Posterior vena cava (tissue), 2 donors: ENCODE measurements around the gene CD4. TPM values are rescaled to one million over a fixed set of nuclear protein-coding genes. Genes with fewer than 3 reads are reported as not detected.

Source experiments
- DNase-seq: peaks from one replicate; pipeline ENCODE4 v3.0.0-alpha.2; 2020; ENCODE audit warnings: low spot score
- intact Hi-C, 2 donors: fragments of 100-400 bp; cut with DNase I; formaldehyde crosslinking; loops; one replicate each; pipeline versions ENCODE4 v1.14.1 to v1.14.2; 2022 to 2023
- total RNA-seq, 2 donors: library from RNA; stranded (reverse); fragmentation: NEBNext Ultra II Directional; extraction: Animal tissue kit (Norgen Biotek cat#: 25700); gene quantifications; one replicate each; pipeline ENCODE4 v1.2.1, GENCODE V29; 2021
- donor health status: DM: yes; HTN: yes; CAD: no.
- donor health status: DM: yes; HTN: yes; CAD: no.

Gene CD4
- total RNA-seq, 2 donors from 2014 or later: 12.9 to 36.0 TPM

DNA sequence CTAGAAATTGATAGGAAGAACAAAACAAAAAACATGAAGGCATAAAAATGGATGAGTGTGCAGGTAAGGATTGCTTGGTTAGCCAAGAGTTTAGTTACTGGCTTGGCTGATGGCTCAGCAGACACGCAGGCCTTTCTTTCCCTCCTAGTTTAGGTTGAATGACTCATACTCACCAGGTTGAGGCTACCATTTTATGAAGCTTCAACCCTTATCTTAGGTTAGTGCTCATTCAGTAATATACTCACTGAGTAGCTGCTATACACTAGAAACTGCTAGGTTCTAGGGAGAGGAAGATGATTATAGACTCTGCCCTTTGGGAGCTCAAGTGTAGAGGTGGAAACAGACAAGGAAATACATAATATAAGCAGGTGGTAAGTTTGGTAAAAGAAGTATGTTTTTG, 44.9 kb downstream of the CD4 start:
- no peak for DNase-seq
- intact Hi-C loops: no loop called here

DNA sequence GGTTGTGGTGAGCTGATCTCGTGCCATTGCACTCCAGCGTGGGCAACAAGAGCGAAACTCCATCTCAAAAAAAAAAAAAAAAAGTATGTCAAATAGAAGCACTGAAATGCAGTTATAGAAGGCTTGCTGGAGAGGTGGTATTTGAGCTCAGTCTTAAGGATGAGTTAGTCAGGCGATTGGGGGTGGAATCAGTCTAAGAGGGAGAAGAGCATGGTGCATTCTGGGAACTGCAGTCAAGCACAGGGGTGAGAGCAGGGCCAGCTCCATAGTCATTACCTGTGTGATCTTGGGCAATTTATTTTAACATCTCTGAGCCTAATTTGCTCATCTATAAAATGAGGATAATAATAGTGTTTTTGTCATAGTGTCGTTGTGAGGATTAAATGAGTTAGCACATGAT, 45.5 kb downstream of the CD4 start:
- intact Hi-C loops: loop anchor here in 1 of 2 donors (5.0 kb wide), 1 partner anchor 73 kb away; no protein-coding TSS in a partner anchor
- DNase-seq: no peak

DNA sequence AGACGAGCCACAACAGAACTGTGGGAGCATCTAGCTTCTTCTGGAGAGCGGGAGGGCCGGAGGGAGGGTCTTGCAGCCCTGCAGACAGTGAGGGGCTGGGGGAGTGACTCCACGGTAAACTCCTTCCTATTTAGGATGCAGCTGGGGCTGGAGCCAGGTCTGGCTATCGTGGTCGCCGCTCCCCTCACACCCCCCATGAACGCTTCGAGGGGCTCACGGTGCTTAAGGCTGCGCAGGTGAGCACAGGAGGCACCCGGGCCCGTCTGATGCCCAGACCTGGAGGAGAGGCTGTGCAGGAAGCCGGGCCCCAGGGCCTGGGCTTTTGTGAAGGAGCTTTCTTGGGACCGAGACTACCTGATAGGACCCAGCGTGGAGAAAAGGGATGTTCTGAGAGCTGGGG, 47.5 kb downstream of the CD4 start:
- no peak for DNase-seq

DNA sequence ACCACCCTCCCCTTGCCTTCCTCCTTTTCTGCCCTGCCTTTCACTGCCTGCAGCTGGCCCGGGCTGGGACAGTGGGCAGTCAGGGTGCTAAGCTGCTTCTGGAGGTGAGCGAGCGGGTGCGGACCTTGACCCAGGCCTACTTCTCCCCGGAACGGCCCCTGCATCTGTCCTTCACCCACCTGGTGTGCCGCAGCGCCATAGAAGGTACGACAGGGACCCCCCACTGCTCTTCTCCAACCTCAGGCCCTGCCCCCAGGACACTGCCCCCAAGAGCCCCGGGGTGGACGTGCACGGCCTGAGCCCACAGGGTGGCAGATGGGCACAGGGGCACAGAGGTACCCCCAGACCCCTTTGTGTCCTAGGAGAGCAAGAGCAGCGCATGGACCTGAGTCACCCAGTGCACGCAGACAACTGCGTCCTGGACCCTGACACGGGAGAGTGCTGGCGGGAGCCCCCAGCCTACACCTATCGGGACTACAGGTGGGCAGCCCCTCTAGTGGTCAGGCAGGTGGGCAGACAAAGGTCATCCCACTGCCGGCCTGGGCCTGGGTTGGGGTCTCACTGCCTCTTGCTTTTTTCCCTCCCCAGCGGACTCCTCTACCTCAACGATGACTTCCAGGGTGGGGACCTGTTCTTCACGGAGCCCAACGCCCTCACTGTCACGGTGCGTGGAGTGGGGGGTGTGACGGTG, 48.2 kb downstream of the CD4 start:
- DNase-seq: no peak
- intact Hi-C loops: loop anchor here in 1 of 2 donors (5.0 kb wide), 1 partner anchor 75 kb away; no protein-coding TSS in a partner anchor

More for the DNA sequence above, 47.5 kb downstream of the CD4 start:
- intact Hi-C loops: loop anchor here in 1 of 2 donors (5.0 kb wide), 1 partner anchor 75 kb away; no protein-coding TSS in a partner anchor

DNA sequence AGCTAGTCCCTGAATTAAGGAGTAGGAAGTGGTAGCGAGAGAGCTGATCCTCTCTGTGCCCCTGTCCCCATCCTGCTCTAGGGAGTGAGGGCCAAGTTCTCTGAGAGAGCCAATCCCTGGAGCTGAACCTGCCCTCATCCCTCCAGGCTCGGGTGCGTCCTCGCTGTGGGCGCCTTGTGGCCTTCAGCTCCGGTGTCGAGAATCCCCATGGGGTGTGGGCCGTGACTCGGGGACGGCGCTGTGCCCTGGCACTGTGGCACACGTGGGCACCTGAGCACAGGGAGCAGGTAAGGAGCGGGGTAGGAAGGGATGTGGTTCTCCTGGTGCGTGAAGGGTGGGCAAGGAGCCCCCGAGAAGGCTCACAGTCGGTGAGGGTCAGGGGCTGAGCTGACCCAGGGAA, 49.5 kb downstream of the CD4 start:
- DNase-seq: no peak
- intact Hi-C loops: loop anchor here in 1 of 2 donors (5.0 kb wide), 1 partner anchor 77 kb away; no protein-coding TSS in a partner anchor

DNA sequence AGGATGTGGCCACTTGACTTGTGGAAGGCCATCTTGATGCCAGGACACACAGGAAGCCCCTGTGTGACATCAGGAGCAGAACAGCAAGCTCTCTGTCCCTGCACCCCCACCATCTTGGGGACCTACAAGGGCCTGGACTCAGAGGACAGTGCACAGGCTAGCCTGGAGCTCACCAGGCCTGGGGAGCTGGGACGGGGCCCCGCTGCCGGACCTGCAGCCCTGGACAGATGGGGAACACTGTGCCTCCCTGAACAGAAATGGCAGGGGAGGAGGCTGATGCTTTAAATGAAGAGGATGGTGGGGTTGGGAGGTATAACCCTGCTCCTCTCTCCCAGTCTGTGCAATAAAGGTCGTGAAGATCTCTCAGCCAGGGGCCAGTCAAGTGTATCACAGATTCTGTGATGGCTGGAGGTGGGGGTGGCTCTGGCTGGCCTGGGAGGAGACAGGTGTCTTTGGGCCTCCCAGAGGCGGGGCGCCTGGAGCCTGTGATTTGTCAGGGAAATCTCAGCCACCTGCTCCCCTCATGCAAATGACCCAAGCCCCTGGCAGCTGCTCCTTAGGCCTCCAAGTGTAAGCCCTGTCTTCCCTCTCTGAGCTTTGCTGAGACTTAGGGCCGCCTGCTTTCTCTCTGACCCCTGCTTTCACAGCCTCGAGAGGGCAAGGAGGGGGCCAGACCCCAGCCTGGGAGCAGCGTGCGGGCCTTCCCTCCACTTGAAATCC, 50.3 kb downstream of the CD4 start:
- DNase-seq: no peak
- intact Hi-C loops: loop anchor here in 1 of 2 donors (5.0 kb wide), 1 partner anchor 77 kb away; no protein-coding TSS in a partner anchor

DNA sequence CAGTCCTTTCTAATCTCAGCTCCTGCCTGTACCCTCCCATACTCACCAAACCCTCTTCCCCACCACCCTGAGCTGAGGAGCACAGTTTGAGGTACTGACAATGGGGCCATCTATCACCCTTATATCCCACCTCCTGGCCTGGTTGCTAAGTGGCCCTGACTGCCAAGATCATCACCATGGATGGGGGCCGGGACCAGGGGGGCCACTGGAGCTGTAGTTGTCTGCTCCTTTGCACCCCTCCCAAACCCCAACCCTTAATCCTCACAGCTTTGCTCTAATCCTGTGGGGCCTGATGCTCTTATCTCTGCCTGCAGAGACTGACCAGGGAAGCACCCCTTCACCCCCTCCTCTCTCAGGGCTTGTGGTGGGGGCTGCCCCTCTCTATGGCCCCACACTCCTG, 51.0 kb downstream of the CD4 start:
- DNase-seq: no peak
- intact Hi-C loops: no loop called here

DNA sequence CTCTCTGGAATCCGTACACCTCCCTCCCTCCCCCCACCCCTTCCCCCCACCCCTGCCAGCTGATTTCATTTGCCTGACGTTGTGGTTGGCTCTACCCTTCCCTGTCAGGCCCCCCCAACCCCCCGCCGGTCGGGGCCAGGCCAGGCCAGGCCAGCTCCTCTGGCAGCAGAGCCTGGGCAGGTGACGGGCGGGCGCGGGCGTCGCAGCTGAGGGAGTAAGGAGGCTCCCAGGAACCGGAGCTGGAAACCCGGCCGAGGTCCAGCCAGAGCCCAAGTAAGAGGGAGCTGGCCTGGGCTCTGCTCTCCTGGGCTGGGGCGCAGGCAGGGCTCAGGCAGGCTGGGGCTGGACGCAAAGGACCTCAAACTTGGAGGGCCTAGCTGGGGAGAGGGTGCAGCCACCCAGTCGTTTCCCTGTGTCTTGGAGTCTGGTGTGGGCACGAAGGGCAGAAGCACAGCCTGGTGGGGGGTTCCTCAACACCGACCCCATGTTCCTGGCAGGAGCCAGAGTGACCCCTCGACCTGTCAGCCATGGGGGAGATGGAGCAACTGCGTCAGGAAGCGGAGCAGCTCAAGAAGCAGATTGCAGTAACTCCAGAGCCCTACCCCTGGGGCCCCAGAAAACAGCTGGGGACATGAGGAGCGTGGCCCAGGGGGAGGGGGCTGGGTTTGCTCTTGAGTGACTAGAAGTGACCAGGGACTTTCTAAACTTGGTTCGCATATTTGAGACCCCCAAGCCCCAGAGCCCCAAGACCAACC, 51.6 kb downstream of the CD4 start, which contains the start of gene GNB3:
GNB3 (plus strand) TSS at position 165 of the 755 bp plus-strand sequence; CDS start at position 528, 363 bp downstream.
- intact Hi-C loops: no loop called here
- no peak for DNase-seq

DNA sequence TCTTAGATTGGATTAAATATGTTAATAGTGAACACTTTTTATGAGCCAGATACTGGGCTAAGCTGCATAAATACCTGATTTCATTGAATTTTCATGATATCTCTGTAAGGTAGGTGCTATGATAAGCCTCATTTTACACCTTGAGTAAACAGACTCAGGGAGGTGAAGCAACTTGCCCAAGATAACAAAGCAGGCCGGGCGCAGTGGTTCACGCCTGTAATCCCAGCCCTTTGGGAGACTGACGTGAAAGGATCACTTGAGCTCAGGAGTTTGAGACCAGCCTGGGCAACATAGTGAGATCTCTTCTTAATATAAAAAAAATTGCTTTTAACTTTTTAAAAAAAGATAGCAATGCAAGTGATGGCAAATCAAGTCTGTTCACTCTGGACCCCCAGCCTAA, 52.7 kb downstream of the CD4 start:
- DNase-seq: no peak
- intact Hi-C loops: no loop called here

DNA sequence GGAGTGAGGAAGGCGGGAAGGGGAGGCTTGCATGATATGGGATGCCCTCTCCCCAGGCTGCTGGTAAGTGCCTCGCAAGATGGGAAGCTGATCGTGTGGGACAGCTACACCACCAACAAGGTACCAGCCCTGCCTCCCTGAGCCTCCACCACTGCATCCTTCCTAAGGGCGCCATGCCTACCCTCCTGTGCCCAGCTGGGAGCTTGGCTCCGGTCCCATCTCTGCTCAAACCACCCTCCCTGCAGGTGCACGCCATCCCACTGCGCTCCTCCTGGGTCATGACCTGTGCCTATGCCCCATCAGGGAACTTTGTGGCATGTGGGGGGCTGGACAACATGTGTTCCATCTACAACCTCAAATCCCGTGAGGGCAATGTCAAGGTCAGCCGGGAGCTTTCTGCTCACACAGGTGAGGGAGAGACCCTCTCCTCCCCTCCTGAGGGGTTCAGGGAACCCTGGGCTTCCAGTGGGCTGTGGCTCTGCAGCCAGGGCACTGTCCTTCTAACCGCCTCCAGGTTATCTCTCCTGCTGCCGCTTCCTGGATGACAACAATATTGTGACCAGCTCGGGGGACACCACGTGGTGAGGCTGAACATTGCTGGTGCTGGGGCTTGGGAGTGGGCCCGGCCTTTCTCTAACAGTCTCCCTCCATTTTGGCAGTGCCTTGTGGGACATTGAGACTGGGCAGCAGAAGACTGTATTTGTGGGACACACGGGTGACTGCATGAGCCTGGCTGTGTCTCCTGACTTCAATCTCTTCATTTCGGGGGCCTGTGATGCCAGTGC, 54.0 kb downstream of the CD4 start:
- intact Hi-C loops: no loop called here
- DNase-seq: no peak

DNA sequence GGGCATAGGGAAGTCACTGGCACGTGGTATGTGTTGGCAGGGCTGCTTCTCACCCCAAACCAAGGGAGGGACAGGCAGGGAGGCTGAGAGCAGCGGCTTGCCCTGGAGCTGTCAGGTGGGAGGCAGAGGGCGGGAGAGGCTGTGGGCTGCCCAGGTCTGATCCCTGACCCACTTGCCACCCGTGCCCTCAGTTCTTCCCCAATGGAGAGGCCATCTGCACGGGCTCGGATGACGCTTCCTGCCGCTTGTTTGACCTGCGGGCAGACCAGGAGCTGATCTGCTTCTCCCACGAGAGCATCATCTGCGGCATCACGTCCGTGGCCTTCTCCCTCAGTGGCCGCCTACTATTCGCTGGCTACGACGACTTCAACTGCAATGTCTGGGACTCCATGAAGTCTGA, 56.1 kb downstream of the CD4 start:
- no peak for DNase-seq
- intact Hi-C loops: no loop called here

DNA sequence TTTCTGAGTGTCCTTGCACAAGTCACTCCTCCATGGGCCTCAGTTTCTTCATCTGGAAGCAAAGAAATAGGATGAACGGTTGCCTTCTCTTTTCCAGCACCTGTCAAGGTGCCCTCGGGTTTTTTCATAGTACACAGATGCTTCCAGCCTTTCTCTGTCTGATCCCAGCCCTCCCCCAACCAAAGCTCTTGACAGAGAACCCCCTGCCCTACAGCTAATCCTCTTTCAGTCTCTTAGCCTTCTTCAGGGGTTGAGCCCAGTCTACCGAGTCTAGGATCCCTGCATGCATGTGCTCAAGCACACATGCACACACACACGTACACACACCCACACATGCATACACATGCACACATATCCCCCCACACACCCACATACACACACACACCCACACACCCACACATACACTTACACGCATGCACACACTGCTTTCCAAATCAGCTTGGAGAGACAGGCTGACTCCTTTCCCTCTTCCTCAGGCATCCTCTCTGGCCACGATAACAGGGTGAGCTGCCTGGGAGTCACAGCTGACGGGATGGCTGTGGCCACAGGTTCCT, 57.1 kb downstream of the CD4 start:
- DNase-seq: no peak
- intact Hi-C loops: no loop called here

DNA sequence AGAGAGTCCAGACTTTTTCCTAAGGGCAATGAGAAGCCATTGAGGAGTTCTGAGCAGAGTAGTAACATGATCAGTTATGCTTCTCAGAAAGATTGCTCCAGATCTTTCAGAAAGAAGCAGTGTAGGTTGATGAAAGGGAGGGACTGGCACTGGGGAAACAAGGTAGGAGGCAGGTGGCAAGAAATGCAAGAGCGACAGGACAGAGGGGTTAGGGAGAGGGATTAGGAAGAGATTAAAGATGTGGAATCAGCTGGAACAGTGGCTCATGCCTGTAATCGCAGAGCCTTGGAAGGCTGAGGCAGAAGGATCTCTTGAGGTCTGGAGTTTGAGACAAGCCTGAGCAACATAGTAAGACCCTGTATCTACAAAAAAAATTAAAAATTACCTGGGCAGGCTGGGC, 58.3 kb downstream of the CD4 start:
- intact Hi-C loops: no loop called here
- DNase-seq: no peak

DNA sequence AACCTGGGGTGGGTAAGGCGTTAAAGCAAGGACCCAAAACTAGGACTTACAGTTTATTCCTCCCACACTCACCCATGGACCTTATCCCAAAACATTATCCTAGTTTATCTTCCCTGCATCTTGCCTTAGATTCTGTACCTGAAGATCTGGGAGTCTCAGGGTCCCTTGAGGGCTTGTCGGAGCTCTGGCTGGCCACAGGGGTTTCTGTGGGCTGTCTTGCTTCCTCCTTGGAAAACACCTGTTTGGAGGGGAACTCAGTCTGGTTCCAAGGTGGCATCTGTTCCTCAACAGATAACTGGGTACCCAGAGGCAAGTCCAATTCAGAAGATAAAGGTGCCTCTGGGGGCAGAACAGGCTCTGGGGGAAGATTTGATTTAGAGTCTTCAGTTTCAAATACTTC, 60.1 kb downstream of the CD4 start:
- DNase-seq: no peak
- intact Hi-C loops: no loop called here

DNA sequence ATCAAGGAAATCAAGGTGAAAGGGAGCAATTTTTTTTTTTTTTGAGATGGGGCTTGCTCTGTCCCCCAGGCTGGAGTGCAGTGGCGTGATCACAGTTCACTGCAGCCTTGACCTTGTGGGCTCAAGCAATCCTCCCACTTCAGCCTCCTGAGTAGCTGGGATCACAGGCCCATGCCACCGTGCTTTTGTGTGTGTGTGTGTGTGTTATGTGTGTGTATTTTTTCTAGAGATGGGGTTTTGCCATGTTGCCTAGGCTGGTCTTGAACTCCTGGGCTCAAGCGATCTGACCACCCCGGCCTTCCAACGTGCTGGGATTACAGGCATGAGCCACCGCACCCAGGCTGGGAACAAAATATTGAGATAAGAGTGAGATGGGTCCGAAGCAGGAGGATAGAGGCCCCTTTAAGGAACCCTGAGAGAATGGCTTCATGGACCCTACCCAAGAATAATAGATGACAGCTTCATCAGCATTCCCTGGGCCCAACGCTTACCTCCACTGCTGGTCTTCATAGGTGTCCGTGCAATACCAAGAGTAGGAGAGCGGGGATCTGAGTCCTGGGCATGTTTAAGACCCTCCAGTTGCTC, 60.7 kb downstream of the CD4 start:
- no peak for DNase-seq

DNA sequence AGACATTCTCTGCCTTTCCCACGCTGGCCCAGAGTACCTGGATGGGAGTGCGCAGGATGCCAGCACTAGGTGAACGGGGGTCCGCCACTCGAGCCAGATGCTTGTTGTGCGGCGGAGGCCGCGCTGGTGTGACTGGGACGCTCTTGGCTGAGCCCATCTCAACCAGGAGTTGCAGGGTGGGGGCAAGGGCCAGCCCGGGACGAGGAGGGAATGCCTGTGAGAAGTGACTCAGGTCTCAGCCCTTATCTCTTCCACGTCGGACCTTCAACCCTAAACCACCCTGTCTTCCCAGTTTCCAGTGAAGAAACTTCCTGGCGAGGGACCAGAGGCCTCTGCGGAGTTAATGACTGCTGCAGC, 61.4 kb downstream of the CD4 start:
- DNase-seq: no peak
- intact Hi-C loops: no loop called here

More for the DNA sequence above, 60.7 kb downstream of the CD4 start:
- intact Hi-C loops: no loop called here

DNA sequence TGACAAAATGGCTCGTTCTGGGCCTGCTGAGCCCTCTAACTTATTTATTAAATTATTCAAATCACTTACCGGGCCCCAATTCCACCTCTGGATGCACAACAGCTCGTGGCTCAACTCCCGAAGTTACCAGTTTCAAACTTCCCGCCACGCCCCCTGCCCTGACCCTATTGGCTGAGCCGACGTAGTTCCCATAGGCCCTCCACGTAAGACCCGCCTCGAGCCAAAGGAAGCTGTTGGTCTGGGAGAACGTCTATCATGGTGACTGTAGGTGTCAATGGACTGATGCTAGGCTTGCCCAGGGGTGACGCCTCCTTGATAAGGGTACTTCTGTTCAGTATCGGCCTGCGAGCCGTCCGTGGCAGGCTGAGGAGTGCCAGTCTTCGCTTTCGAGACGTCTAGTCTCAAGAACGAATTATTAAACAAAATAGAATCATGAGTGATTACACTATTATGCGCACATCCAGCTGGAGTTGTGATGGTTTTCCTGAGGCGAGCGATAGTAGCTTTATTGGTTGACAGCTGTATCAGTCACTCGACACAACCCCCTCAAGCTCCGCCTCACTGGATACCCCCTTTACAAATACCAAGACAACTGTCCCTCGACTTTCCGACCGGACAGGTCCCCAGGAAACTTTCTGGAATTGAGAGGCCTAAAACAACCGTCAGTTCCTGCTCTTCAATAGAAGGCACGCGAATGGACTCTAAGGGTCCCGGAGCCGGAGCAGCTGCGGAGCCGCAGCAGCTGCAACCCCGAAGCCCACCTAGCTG, 62.0 kb downstream of the CD4 start, which contains the start of gene CDCA3:
CDCA3 (minus strand) TSS at position 134 of the 768 bp plus-strand sequence. CDS start 334 bp downstream, outside the sequence.
- intact Hi-C loops: no loop called here
- DNase-seq: peak; percentile 98
